NK-92 treated with Interleukin-12 subunit alpha and Interleukin-12 subunit beta, amount 100 ng/mL, for 24 hours (cell line): ENCODE data around the gene CYP46A1.

Experiments
- DNase-seq: peaks from one replicate; lab custom pipeline; 2025; lab: John Stamatoyannopoulos, UW

The CYP46A1 gene

GRCh38 chr14:99673305-99674063, 10.6 kb upstream of the CYP46A1 start:
- DNase-seq = no peak

- no peak for DNase-seq
Measured at GRCh38 chr14:99674064-99674650, 9.9 kb upstream of the CYP46A1 start.

- DNase-seq = no peak
Measured at GRCh38 chr14:99674776-99675381, 9.2 kb upstream of the CYP46A1 start.

- no peak for DNase-seq
Measured at GRCh38 chr14:99675382-99675835, 8.7 kb upstream of the CYP46A1 start.

- no peak for DNase-seq
Measured at GRCh38 chr14:99675951-99676350, 8.1 kb upstream of the CYP46A1 start.

- DNase-seq = no peak
Measured at GRCh38 chr14:99676657-99677056, 7.4 kb upstream of the CYP46A1 start.

- no peak for DNase-seq
Measured at GRCh38 chr14:99677231-99678140, 6.6 kb upstream of the CYP46A1 start.

GRCh38 chr14:99678198-99678597, 5.9 kb upstream of the CYP46A1 start:
- no peak for DNase-seq

GRCh38 chr14:99679111-99679510, 5.0 kb upstream of the CYP46A1 start:
- DNase-seq = no peak

- DNase-seq = no peak
Measured at GRCh38 chr14:99679543-99679942, 4.6 kb upstream of the CYP46A1 start.

- DNase-seq = no peak
Measured at GRCh38 chr14:99679996-99680395, 4.1 kb upstream of the CYP46A1 start.

- DNase-seq = no peak
Measured at GRCh38 chr14:99681101-99681831, 2.8 kb upstream of the CYP46A1 start.

GRCh38 chr14:99681832-99682148, 2.3 kb upstream of the CYP46A1 start:
- DNase-seq = no peak

- peak; percentile 72 for DNase-seq
Measured at GRCh38 chr14:99682809-99683618, 1.1 kb upstream of the CYP46A1 start.

GRCh38 chr14:99684410-99684934, 374 bp downstream of the CYP46A1 start:
- DNase-seq = no peak

- DNase-seq = no peak
Measured at GRCh38 chr14:99685151-99685591, 1.1 kb downstream of the CYP46A1 start.

- DNase-seq = no peak
Measured at GRCh38 chr14:99685596-99685995, 1.5 kb downstream of the CYP46A1 start.

- no peak for DNase-seq
Measured at GRCh38 chr14:99686557-99687283, 2.6 kb downstream of the CYP46A1 start.

- no peak for DNase-seq
Measured at GRCh38 chr14:99687284-99688209, 3.4 kb downstream of the CYP46A1 start.
